ENCODE data around the gene B3GALNT1. TPM values are rescaled to one million over a fixed set of nuclear protein-coding genes. Genes with fewer than 3 reads are reported as not detected.

Gene B3GALNT1
- total RNA-seq, 4 donors from 2014 or later, result 2.3 to 11.8 (median 9.5) TPM

Other genes with a start within 250 kb of the B3GALNT1 start
- 10 to 100 TPM; 25.4 to 37.0 (median 30.0) TPM for gene NMD3, start 116.0 kb upstream of the B3GALNT1 start, total RNA-seq